HuH-7.5 (cell line): ENCODE data around the gene EIF2B2.
"Not testable (repeated sequence)": the region's sequence is repeated elsewhere in the genome, so short reads cannot be mapped to it uniquely, and the experiment has no call there.

Source experiments
- DNase-seq: peaks from one replicate; pipeline ENCODE4 v3.0.0; 2011; ENCODE audit warnings: low spot score

Gene EIF2B2

GRCh38 chr14:74974364-74975058 is 28.2 kb upstream of the EIF2B2 start:
- no peak for DNase-seq

DNA sequence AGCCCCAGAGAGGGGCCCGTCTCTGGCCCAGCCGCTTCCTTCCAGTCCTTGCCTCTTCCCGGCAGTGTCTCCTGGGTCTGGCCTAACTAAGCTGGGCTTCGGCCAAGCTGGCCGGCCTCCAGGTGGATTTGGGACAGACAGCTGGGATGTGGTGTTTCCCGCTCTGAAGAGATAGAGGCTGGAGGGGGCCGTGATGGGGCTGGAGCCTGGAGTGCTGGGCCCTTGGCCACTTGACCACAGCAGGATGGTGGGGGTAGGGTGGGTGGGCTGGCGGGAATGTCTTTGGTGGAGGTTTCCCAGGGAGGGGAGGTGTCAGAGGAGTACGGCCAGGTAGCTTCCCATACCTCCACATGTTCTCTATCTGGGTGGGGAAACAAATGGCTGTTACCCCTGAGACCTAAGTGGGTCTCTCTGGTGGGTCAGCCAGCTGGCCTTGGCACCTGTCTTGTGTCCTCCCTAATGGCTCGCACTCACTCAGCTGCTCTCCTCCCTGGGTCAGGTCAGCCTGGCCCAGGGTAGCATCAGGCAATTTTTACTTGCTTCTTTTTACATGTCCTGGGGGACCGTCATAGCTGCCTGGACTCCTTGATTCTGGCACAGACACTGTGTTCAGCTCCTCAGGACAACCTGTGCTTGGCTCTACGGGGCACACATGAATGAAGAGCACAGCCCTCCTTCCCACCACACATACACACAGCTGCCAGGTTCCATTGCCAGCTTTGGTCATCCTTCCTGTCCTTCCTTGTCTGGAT is 27.5 kb upstream of the EIF2B2 start:
- DNase-seq, result no peak

DNA sequence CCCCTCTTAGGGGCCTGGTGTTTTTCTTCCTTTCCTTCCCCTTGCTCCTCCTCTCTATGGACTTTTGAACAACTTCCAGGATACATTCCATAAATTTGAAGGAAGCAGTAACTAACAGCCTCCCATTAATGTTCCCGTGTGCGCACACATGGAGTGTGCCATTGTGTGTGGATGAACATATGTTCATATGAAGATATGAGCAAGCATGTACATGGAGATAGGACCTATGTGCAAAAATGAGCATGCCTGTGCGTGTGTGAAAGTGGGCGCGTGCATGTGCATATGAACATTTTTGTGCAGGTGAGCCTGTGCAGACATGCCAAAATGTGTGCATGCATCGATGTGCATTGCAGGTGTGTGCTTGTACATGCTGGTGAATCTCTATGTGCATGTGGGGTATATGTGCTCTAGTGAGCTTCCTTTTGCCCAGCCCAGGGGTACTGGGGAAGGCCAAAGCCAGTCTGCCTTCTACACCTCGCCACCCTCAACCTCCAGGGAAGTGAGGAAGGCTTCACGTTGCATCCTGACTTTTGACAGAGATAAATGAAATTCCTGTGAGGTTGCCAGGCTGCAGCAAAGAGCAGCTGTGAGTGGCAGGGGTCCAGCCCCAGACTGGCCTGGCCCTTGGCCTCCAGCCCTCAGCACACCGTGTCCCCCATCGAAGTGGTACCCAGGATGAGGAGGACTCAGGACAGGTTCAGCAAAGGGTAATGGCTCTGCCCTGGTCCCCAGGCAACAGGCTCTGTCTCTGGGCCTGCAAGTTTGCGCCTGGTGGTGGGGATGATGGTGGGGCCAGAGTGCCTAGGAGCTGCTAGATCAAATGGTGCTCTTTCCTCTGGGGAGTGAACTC is 26.2 kb upstream of the EIF2B2 start:
- no peak for DNase-seq

GRCh38 chr14:74977164-74977900 is 25.4 kb upstream of the EIF2B2 start:
- DNase-seq, result no peak

DNA sequence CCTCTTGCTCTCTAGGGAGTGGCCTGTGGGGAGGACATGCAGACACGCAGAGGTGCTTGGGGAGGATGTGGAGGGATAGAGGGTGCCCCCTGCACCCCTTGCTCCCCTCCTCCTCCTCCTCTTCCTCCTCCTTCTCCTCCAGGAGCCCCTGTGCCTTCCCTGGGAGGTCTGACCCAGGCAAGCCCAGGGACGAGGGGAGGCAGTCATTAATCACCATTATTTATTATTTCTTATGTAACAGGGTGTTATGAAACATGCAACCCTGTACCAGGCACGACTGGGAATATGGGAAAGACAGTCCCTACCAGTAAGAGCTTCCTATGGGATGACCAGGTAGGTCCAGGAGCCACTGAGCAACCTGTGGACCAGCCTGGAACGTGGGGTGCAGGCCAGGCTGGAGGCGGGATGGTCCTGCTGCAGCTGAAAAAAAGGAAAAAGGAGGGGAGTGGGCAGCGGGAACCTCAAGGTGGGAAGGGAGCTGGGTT is 24.8 kb upstream of the EIF2B2 start:
- DNase-seq, result no peak

GRCh38 chr14:74978416-74978947 is 24.2 kb upstream of the EIF2B2 start:
- no peak for DNase-seq

DNA sequence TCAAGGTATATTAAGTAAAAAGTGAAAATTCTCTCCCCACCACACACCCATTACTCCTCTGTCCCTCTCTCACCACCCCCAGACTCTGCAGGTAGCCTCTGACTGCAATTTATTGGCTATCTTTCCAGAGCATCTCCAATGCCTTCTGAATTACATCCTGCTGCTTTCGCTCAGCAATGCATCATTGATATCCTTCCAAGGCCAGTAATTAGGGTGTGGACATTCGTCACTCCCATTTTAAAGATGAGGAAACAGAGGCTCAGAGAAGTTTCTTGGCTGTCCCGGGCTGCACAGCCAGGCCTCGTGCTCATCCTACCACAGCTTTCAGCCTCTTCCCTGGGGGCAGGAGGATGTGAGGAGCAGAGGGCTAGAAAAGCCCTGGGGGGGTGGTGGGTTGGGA is 23.7 kb upstream of the EIF2B2 start:
- DNase-seq, result no peak

DNA sequence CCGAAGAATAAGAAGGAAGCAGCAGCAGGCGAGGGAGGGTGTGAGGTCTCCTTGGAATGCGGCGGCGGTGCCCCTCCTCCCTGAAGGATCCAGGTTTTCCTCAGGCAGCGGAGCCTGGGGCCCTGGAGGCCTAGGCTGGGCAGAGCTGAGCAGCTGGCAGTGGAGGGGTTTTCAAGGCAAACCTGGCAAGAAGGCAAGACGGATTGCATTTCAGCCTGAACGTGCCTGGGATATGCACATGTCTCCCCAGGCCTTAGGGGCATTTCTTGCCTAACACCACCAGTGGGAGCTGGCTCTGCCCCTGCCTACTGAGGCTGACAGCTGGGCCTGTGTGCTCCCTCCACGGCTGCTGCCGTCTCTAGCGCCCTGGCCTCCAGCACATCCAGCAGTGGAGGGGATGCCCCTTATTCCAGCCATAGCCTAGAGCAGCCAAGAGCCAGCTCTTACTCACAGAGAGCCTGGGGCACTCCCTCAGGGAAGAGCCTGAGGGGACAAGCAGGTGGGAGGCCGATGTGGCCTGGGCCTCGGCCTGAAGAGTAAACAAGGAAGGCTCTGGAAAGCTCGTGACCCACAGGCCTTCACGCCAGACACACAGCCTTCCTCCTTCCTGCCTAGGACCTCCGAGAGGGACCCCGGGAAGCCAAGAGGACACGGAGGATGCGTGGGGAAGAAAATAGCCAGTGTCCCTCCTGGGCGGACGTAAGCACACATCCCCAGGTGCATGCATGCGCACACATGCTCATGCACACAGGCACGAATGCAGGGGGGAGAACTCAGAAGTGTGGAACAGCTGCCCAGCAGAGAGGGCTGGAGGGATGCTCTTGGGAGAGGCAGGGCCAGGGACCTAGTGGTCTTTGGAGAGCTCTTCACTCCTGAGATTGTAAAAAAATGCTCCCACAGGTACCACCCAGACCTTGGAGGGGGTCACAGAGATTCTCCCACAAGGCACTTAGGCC is 23.0 kb upstream of the EIF2B2 start:
- no peak for DNase-seq

GRCh38 chr14:74980398-74980730 is 22.4 kb upstream of the EIF2B2 start:
- no peak for DNase-seq

GRCh38 chr14:74980731-74981461 is 21.8 kb upstream of the EIF2B2 start:
- no peak for DNase-seq

DNA sequence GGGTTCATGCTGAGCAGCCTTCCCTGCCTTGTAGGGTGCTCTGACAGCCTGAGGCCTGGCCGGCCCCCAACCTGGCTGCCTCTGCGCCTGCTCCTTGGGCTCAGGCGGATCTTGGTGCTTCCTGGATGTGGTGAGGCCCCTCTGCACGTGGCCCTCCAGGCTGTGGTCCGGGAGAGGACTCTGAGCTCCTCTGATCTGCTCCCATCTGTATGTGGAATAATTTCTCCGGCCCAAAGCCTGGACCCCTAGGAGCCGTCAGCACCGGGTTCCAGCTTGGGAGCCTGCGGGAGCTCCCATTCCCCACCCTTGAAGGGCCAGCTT is 21.3 kb upstream of the EIF2B2 start:
- DNase-seq, result no peak

- DNase-seq, result no peak
These were observed 20.9 kb upstream of the EIF2B2 start for GRCh38 chr14:74981833-74982232.

DNA sequence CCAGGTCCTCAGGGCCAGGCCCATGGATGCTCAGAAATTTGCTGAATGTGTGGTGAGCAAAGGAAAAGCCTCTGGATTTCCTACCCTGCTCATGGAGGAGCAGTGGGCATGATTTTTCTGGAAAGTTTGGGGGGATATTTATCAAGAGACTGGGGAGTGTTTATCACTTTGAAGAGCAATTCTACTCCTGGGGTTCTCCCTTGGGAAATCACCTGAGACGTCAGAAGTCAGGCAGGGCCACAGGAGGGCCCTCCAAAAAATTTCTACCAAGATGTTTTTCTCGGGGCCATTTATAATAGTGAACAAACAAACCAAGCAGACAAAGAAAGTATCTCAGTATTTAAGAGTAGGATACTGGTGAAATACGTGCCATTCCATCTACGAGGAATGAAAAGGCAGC is 20.1 kb upstream of the EIF2B2 start:
- DNase-seq, result no peak

- DNase-seq, result no peak
These were observed 19.4 kb upstream of the EIF2B2 start for GRCh38 chr14:74983343-74983742.

- DNase-seq, result no peak
These were observed 18.3 kb upstream of the EIF2B2 start for GRCh38 chr14:74984236-74985027.

DNA sequence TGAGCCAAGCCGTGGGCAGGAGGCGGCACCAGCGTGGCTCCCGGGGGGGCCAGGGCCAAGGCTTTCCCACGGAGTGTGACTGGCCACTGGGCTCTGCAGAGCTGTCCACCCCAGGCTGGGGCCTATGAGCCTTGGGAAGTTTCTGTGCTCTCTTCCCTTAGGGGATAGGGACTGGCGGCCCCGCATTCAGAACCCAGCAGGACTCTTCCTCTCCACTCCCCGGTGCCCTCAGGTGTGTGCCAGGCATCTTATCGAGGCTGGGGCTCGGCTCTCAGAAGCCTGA is 17.8 kb upstream of the EIF2B2 start:
- DNase-seq, result no peak

GRCh38 chr14:74985806-74986205 is 16.9 kb upstream of the EIF2B2 start:
- no peak for DNase-seq

GRCh38 chr14:74988131-74988530 is 14.6 kb upstream of the EIF2B2 start:
- DNase-seq, result no peak

DNA sequence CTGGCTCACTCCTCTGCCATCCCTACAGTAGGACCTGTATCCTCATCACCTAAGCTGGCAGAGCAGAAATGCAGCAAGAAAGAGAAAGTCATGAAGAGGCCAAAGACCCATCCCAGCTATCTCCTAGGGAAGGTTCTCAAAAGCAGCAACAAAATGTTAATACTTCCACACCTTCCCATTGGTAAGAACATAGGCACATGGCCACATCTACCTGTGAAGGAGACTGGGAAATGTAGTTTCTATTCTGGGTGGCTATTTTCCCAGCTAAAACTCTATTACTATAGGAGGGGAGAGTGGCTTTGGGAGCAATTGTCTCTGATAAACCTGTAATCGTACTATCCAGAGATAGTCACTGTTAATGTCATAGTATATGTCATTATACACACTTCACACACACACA is 13.7 kb upstream of the EIF2B2 start:
- no peak for DNase-seq

DNA sequence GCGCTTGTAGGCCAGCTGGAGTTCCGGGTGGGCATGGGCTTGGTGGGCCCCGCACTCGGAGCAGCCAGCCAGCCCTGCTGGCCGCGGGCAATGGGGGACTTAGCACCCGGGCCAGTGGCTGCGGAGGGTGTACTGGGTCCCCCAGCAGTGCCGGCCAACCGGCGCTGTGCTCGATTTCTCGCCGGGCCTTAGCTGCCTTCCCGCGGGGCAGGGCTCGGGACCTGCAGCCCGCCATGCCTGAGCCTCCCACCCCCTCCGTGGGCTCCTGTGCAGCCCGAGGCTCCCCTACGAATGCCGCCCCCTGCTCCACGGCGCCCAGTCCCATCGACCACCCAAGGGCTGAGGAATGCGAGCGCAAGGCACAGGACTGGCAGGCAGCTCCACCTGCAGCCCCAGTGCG is 8.5 kb upstream of the EIF2B2 start:
- DNase-seq, result not testable (repeated sequence)
